H54 (cell line): ENCODE results near the gene CAMK2D.
A peak's percentile ranks its signal among the peaks of the same experiment; 100 is the strongest.

Source experiments
- DNase-seq: peaks from one replicate; pipeline ENCODE4 v3.0.0; 2011; ENCODE audit warnings: low spot score, mixed read lengths; ENCODE audit not compliant: insufficient read length
- FAIRE-seq: peaks from 3 replicates; lab custom pipeline; 2011; peaks lifted over from hg19 to GRCh38; lab: Jason Lieb, UNC
- POLR2A ChIP-seq: IDR thresholded peaks from 2 replicates; pipeline ENCODE4 v1.6.1; 2011; ENCODE audit warnings: low read depth, mild to moderate bottlenecking, low read length

Gene CAMK2D

DNA sequence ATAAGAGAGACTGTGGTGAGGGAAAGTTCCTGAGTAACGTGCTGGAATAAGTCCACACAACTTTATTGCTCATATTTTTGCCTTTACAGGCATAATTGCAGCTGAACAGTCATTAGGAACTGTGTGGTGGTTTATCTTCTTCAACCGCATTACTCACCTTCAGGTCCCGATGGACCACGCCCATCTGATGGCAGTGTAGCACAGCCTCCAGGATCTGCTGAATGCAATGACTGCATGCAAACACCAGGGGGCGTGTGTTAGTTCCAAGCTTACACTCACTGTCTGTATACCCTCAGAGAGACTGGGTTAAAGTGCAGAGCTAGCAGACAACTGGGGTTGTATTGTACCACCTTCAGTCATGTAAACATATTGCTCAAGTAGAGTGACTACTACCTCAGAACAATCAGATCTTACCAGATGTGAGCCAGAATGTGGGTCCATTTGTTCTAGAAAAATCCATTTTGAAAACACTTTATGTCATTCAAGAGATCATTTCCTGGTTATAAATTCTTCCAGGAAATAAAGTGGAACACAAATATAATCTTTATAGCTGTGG is 214.0 kb downstream of the CAMK2D start:
- FAIRE-seq (peak; percentile 96), DNase-seq (peak; percentile 18)
- no peak for TF ChIP-seq POLR2A

GRCh38 chr4:113541933-113542332 is 219.6 kb downstream of the CAMK2D start:
- no peak for TF ChIP-seq POLR2A
- FAIRE-seq (no peak), DNase-seq (no peak)

DNA sequence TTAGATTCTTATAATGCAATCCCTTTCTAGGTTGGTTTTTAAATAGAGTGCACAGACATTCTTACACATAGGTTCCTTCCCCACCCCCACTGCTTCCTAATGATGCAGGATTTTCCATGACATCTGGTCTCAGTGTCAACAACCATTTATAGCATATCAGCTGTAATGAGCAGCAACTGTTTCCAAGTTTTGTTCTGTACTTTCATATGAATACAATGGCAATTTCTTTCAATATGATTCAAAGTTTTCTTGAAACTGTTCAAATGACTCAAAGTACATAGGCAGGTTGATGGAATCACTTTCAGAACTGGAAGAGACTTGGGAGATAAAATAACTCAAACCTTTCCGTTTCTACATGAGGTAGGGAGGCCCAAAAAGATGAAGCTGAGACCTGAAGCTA is 220.7 kb downstream of the CAMK2D start:
- no peak for TF ChIP-seq POLR2A
- DNase-seq (no peak), FAIRE-seq (no peak)

DNA sequence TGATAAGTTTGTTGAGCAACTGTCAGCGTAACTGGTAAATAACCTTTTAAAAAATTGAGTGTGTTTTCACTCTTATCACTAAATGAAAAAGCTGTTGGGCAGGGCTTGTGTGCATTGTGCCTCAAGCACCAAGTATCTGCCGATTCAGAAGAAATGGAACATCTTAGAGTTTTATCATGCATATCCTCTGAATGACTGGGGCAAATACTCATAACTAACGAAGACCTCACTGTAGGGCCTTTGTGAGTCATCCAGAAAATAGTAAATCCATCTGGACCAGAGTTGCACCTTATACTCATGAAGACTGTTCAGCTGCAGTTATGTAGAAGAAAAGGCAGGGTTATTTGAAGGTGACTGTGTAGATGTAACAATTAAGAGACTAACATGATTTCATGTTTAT is 222.1 kb downstream of the CAMK2D start:
- peak; percentile 4 for DNase-seq
- FAIRE-seq: peak; percentile 78
- TF ChIP-seq POLR2A: no peak

GRCh38 chr4:113537628-113538027 is 223.9 kb downstream of the CAMK2D start:
- DNase-seq: no peak
- no peak for FAIRE-seq
- no peak for TF ChIP-seq POLR2A

DNA sequence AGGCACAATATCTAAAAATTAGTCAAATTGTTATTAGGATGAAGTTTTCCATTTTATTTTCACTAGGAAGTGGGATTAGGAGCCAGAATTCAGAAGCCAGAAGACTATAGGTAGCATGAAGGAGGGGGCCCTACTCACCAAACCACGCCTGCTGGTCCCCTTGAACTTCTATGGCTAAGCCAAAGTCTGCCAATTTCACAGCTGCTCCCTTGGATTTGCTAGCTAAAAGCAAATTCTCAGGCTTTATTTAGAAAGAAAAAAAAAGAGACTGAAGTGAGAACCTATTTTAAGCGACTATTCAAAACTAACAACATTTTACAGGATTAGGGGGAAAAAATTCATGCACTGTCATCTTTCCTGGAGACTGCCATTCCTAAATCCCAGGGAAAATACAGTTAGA is 224.3 kb downstream of the CAMK2D start:
- FAIRE-seq (no peak), DNase-seq (no peak)
- TF ChIP-seq POLR2A: no peak

- DNase-seq (no peak), FAIRE-seq (no peak)
- TF ChIP-seq POLR2A: no peak
These were observed 226.8 kb downstream of the CAMK2D start for GRCh38 chr4:113534711-113535110.

- FAIRE-seq (no peak), DNase-seq (no peak)
- no peak for TF ChIP-seq POLR2A
These were observed 230.0 kb downstream of the CAMK2D start for GRCh38 chr4:113531572-113531971.

DNA sequence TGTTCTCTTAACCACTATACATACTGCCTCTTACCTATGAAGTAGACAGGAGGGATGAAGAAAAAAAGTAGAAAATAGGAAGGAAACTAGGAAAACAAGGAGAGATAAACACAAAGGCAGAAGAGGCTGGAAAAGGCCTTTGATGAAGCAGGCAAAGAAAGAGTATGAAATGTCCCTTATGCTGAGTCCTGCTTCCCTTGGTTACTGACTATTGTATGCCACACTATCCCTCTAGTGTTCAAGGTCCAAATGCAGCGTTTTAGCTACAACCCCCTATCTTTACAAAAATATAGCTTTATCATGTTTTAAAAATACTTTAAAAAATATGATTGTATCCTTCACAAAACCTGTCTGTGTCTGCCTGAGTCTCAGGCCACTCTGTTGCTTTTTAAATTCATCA is 233.1 kb downstream of the CAMK2D start:
- DNase-seq: no peak
- FAIRE-seq: no peak
- TF ChIP-seq POLR2A: no peak

DNA sequence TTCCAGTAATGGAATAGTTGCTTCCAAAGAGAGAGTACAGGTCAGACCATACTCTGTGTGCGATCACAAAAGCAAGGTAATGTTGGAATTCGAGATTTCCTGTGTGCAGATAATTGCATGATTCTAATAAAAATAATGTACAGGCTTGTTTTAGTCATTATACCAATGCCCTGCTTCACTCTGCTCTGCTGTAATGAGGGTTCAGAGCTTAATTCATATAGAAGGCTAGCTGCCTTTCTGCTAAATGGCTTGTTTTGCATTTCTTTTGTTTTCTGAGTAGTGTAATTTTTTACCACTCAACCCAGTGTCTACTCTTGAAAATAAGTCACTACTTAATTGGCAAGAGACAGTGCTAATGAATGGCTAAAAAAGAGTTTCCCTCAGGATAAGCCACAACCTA is 236.0 kb downstream of the CAMK2D start:
- DNase-seq (no peak), FAIRE-seq (no peak)
- no peak for TF ChIP-seq POLR2A

DNA sequence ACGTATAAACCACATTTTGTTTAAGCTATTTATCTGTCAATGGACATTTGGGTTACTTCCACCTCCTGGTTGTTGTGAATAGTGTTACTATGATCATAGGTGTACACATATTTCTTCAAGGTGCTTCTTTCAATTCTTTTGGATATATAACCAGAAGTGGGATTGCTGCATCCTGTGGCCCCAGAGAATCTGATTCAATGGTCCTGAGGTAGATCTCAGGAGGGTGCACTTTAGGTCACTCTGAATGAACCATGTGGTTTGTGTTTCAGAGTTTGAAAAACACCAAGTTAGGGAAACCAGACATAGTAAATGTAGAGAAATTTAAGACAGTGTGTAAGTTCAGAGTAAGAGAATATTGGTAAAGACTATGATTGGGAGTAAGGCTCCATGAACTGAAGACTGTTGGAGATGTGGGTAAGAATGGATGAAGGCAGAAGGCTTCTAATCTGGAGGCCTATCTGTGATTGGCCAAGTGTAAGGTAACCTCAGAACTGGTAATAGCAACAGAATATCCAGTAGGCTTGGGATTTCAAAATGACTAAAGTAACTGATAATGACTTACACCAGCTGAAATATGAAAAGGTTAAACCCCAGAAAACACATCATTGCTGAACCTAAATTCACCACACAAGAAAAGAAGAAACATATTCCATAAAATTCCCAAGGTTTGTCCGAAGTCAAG is 236.9 kb downstream of the CAMK2D start:
- no peak for TF ChIP-seq POLR2A
- DNase-seq (no peak), FAIRE-seq (no peak)

- FAIRE-seq (no peak), DNase-seq (no peak)
- no peak for TF ChIP-seq POLR2A
These were observed 237.4 kb downstream of the CAMK2D start for GRCh38 chr4:113524096-113524495.

DNA sequence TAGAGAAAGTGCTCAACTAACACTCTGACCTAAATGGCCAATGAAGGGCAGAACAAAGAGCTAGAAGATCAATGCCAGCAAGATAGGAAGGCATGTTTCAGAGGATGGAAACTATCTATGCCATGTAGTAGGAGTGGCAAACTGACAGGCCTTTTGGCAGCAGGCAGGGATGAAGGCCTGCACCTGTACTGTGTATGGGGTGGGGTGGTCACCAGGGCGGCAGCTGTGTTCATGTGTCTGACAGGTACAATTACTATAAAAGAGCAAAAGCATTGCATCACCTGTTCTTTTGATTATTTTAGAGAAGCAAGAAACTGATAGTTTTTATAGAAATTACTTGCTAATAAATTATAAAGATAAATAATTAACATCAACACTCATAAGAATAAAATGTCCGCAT is 239.1 kb downstream of the CAMK2D start:
- no peak for DNase-seq
- FAIRE-seq: no peak
- TF ChIP-seq POLR2A: no peak

- DNase-seq (no peak), FAIRE-seq (no peak)
- no peak for TF ChIP-seq POLR2A
These were observed 248.2 kb downstream of the CAMK2D start for GRCh38 chr4:113513382-113513781.

DNA sequence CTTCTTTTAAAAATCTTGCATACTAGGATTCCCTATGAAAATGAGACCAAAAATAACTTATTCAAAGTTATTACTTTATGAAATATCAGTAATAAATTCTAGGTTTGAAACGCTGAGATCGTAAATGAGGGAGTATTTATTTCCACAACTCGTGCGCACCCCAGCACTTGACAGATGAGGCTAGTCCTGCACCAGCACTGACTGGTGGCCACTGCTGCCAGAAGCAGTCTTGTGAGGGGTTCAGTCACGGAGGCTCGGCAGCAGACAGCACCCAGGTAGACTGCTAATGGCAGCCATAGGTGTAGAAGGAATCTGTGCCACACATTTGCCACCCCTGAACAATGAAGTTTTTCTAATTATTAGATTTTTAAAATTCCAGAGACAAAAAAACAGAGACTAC is 248.7 kb downstream of the CAMK2D start:
- DNase-seq: no peak
- FAIRE-seq: no peak
- no peak for TF ChIP-seq POLR2A
